Measurements from ENCODE around the gene HEATR5A. TPM values are rescaled to one million over a fixed set of nuclear protein-coding genes. Genes with fewer than 3 reads are reported as not detected.

Gene HEATR5A
- total and polyA plus RNA-seq, 10 of the 15 experiments (the other 5 are each of a cell fraction or from before 2014, with no cell fraction given) = 5.1 to 37.1 (median 13.8) TPM

DNA sequence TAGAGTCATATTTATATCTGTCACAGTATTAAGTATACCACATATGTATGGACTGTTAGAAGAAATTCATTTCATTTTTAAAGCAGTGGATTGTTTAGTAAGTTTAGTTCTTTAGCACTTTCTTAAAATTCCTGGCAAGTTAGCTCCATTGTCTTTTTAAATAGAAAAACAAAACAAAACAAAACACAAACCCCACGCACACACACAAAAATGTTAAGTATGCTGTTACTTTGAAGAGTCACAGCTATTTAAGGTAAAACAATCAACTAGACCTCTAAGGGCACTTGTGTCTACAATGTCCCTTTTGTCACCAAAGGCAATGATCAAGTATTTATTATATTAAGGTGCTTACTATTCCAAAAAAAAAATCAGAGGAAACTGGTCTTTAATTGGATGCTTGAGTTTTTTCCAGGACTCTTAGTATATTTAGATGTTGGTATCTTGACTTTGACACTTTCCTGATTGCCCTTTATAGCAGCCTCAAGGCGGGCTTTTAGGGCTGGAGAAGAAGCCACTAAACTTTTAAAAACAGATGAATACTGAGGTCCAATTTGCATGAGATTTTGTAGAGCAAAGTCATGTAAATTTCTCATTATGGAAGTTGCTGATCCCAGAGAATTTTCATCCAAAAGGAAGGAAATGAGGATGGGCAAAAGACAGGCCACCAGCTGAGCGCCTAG, 127.3 kb downstream of the HEATR5A start (continued):
- TF ChIP-seq KAT2A (conservative IDR thresholded peaks at IDR 0.05; ENCODE audit: control insufficient read depth, low read depth, low read length) (no peak), TAF1 (IDR thresholded peaks at IDR 0.05; ENCODE audit: borderline replicate concordance, low read depth, low read length) (no peak), HDAC2 (IDR thresholded peaks at IDR 0.05) (no peak)

DNA sequence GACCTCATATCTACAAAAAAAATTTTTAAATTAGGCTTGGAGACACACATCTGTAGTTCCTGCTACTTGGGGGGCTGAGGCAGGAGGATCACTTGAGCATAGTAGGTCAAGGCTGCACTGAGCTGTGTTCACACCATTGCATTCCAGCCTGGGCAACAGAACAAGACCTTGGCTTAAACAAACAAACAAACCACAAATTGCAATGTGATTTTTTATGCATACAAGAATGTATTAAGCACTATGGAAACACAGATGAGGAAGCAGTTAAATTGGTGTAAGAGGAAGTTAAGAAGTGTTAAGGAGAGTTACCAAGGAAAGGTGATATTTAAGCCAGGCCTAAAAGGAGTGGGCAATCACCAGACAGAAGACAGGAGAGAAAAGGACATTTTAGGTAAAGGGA, 129.1 kb downstream of the HEATR5A start:
- in situ Hi-C loops (cut with MboI) (no loop called here), intact Hi-C loops (cut with micrococcal nuclease; ENCODE audit: unreplicated experiment) (no loop called here)
- H3K4me2 ChIP-seq (ENCODE audit: control insufficient read depth, insufficient read depth) = no peak overlapping the region
- ATAC-seq = no peak
- H3K9me3 ChIP-seq (replicated peaks; ENCODE audit: control insufficient read depth, insufficient read depth, low read length) = no peaks in the 10 kb centered on the region; the same call in 2 of the 3 replicates
- ChIA-PET SMC1A (ENCODE audit: uncharacterized antibody, unreplicated experiment) (interaction anchor here (0.6 to 1.1 kb wide), 2 partner anchors 17 to 30 kb away, joined by 3 read pairs; no protein-coding TSS in a partner anchor), POLR2A (no interaction called here), CTCF (interaction anchor here (1.0 kb wide), 1 partner anchor 18 kb away, joined by 4 read pairs; no protein-coding TSS in a partner anchor), RAD21 (ENCODE audit: unreplicated experiment) (no interaction called here)
- no peak for FAIRE-seq
- H3K4me1 ChIP-seq (ENCODE audit: control insufficient read depth, insufficient read depth, low read length) = no peaks in the 10 kb centered on the region
- DNase-seq (ENCODE audit: low read depth, low spot score) = no peak
- H3K4me3 ChIP-seq = no peak overlapping the region
- TF ChIP-seq POLR2AphosphoS2 (IDR thresholded peaks at IDR 0.05; ENCODE audit: low read depth, low read length) = no peak
- no peak for TF ChIP-seq NFXL1 (IDR thresholded peaks at IDR 0.05; ENCODE audit: borderline replicate concordance)
- no peak for TF ChIP-seq ZBTB40 (IDR thresholded peaks at IDR 0.05; ENCODE audit: borderline replicate concordance)
- TF ChIP-seq EP300 (IDR thresholded peaks at IDR 0.05; ENCODE audit: borderline replicate concordance in 1 of 2, control insufficient read depth in 1 of 2, low read depth in 2 of 2, low read length in 2 of 2) = no peak
- no peak for TF ChIP-seq HDAC2 (IDR thresholded peaks at IDR 0.05)
- TF ChIP-seq, protein P1, sequence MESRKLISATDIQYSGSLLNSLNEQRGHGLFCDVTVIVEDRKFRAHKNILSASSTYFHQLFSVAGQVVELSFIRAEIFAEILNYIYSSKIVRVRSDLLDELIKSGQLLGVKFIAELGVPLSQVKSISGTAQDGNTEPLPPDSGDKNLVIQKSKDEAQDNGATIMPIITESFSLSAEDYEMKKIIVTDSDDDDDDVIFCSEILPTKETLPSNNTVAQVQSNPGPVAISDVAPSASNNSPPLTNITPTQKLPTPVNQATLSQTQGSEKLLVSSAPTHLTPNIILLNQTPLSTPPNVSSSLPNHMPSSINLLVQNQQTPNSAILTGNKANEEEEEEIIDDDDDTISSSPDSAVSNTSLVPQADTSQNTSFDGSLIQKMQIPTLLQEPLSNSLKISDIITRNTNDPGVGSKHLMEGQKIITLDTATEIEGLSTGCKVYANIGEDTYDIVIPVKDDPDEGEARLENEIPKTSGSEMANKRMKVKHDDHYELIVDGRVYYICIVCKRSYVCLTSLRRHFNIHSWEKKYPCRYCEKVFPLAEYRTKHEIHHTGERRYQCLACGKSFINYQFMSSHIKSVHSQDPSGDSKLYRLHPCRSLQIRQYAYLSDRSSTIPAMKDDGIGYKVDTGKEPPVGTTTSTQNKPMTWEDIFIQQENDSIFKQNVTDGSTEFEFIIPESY (IDR thresholded peaks at IDR 0.05) = no peak
- no peak for TF ChIP-seq SIX5 (IDR thresholded peaks at IDR 0.05; ENCODE audit: low read depth, low read length, severe bottlenecking)
- TF ChIP-seq HDGF (IDR thresholded peaks at IDR 0.05) = no peak
- TF ChIP-seq, protein P2, sequence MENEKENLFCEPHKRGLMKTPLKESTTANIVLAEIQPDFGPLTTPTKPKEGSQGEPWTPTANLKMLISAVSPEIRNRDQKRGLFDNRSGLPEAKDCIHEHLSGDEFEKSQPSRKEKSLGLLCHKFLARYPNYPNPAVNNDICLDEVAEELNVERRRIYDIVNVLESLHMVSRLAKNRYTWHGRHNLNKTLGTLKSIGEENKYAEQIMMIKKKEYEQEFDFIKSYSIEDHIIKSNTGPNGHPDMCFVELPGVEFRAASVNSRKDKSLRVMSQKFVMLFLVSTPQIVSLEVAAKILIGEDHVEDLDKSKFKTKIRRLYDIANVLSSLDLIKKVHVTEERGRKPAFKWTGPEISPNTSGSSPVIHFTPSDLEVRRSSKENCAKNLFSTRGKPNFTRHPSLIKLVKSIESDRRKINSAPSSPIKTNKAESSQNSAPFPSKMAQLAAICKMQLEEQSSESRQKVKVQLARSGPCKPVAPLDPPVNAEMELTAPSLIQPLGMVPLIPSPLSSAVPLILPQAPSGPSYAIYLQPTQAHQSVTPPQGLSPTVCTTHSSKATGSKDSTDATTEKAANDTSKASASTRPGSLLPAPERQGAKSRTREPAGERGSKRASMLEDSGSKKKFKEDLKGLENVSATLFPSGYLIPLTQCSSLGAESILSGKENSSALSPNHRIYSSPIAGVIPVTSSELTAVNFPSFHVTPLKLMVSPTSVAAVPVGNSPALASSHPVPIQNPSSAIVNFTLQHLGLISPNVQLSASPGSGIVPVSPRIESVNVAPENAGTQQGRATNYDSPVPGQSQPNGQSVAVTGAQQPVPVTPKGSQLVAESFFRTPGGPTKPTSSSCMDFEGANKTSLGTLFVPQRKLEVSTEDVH (IDR thresholded peaks at IDR 0.05; ENCODE audit: low read depth, partially characterized antibody) = no peak
- TF ChIP-seq ZBED1 (IDR thresholded peaks at IDR 0.05; ENCODE audit: borderline replicate concordance) = no peak
- TF ChIP-seq ATF3 (IDR thresholded peaks at IDR 0.05; ENCODE audit: borderline replicate concordance, extremely low read depth, low read depth, low read length) = no peak
- no TSS peak for BruUV-seq (replicated peaks)
- no peak overlapping the region for H3K27ac ChIP-seq (ENCODE audit: control insufficient read depth, insufficient read depth)
- no peak overlapping the region for H2AFZ ChIP-seq (ENCODE audit: control insufficient read depth, low read depth, low read length)
- H3K36me3 ChIP-seq (ENCODE audit: control insufficient read depth in 2 of 2, insufficient read depth in 2 of 2, low read length in 1 of 2) = no peaks in the 10 kb centered on the region
- H3K79me2 ChIP-seq (ENCODE audit: control insufficient read depth, insufficient read depth, low read length) = no peaks in the 10 kb centered on the region
- H3K9ac ChIP-seq (ENCODE audit: control insufficient read depth, insufficient read depth, low read length) = no peak overlapping the region
- H3K27me3 ChIP-seq (replicated peaks in 1 of 2; ENCODE audit: control insufficient read depth in 2 of 2, insufficient read depth in 2 of 2, low read length in 1 of 2) = no peaks in the 10 kb centered on the region
- no peaks in the 10 kb centered on the region for H4K20me1 ChIP-seq (ENCODE audit: control insufficient read depth, insufficient read depth)
